Panc1 (cell line): ENCODE measurements around the gene SLC6A17. TPM values are rescaled to one million over a fixed set of nuclear protein-coding genes. Genes with fewer than 3 reads are reported as not detected.

ENCODE experiments used
- ATAC-seq: fragments of 200-7000 bp; cut with Tn5 transposase; 2 replicates; pipeline ENCODE4 v1.9.1; 2020; ENCODE audit warnings: mild to moderate bottlenecking, moderate library complexity
- BruUV-seq: library from RNA; stranded (reverse); fragments of 400-500 nt; replicated peaks from 2 replicates; lab custom pipeline; 2021; lab: Mats Ljungman, UMichigan
- CTCF ChIA-PET: fragments of 300-600 bp; sonication (Branson Sonifier 250); formaldehyde crosslinking; loops from one replicate; lab custom pipeline; 2022; ENCODE audit warnings: antibody characterized with exemption; lab: Charles Lee
- POLR2A ChIA-PET: fragments of 300-600 bp; sonication (Branson Sonifier 250); formaldehyde crosslinking; loops from one replicate; lab custom pipeline; 2022; ENCODE audit warnings: antibody characterized with exemption; lab: Charles Lee
- DNase-seq: peaks from one replicate; pipeline ENCODE4 v3.0.0-alpha.2; 2010; ENCODE audit warnings: low read depth, low spot score
- H3K27ac ChIP-seq: 2 replicates; pipeline ENCODE4 v1.5.1; 2011; ENCODE audit warnings: mild to moderate bottlenecking, low read length, inconsistent platforms
- H3K27me3 ChIP-seq: fragments of 200-500 bp; sonication (Bioruptor generic); 2 replicates; pipeline ENCODE4 v1.6.0; 2014; ENCODE audit warnings: low read length, inconsistent platforms; ENCODE audit not compliant: control insufficient read depth, insufficient read depth
- H3K36me3 ChIP-seq: fragments of 200-500 bp; sonication (Bioruptor generic); 2 replicates; pipeline ENCODE4 v1.5.1; 2014; ENCODE audit warnings: inconsistent platforms, mild to moderate bottlenecking, low read length, moderate library complexity; ENCODE audit not compliant: control insufficient read depth, insufficient read depth
- H3K4me1 ChIP-seq: 2 replicates; pipeline ENCODE4 v1.5.1; 2011; ENCODE audit warnings: inconsistent platforms, mild to moderate bottlenecking, low read length, moderate library complexity; ENCODE audit not compliant: control insufficient read depth, insufficient read depth
- H3K4me3 ChIP-seq, 2 experiments: 2 replicates each; pipeline ENCODE4 v1.5.1; 2011 to 2012; ENCODE audit warnings: low read depth in 2 of 2, low read length in 2 of 2, mild to moderate bottlenecking in 2 of 2, inconsistent platforms in 1 of 2, moderate library complexity in 1 of 2
- H3K9me3 ChIP-seq: fragments of 200-500 bp; sonication (Bioruptor generic); 2 replicates; pipeline ENCODE4 v1.5.1; 2014; ENCODE audit warnings: low read depth, mild to moderate bottlenecking, inconsistent platforms, low read length, moderate library complexity; ENCODE audit not compliant: control insufficient read depth, insufficient read depth
- CTCF ChIP-seq: fragments of 450-650 bp; IDR thresholded peaks from 2 replicates; pipeline ENCODE4 v1.5.1; 2017; ENCODE audit warnings: mild to moderate bottlenecking
- POLR2AphosphoS5 ChIP-seq: IDR thresholded peaks from 2 replicates; pipeline ENCODE4 v1.6.1; 2012; ENCODE audit warnings: mild to moderate bottlenecking, low read depth, low read length, moderate library complexity
- REST ChIP-seq, 2 experiments: IDR thresholded peaks; 2 replicates each; pipeline ENCODE4 v1.6.1; 2011 to 2012; ENCODE audit warnings: low read depth in 2 of 2, control low read depth in 1 of 2, low read length in 1 of 2, mild to moderate bottlenecking in 1 of 2, moderate library complexity in 1 of 2; ENCODE audit not compliant: insufficient read depth in 1 of 2
- SIN3A ChIP-seq: IDR thresholded peaks from 2 replicates; pipeline ENCODE4 v1.6.1; 2012; ENCODE audit warnings: low read depth, mild to moderate bottlenecking, low read length, moderate library complexity, borderline replicate concordance; ENCODE audit not compliant: insufficient read depth
- TCF7L2 ChIP-seq: IDR thresholded peaks from 2 replicates; pipeline ENCODE4 v1.6.1; 2011; ENCODE audit warnings: mild to moderate bottlenecking, low read depth, low read length, inconsistent platforms
- in situ Hi-C: cut with HindIII; loops from 2 replicates; pipeline ENCODE4 v1.10.0; 2016; ENCODE audit warnings: low sequenced_read_pairs, low pct_unique_long_range_greater_than_20kb
- intact Hi-C: fragments of 100-400 bp; cut with micrococcal nuclease; formaldehyde crosslinking; loops from one replicate; pipeline ENCODE4 v1.10.0; 2022; ENCODE audit not compliant: unreplicated experiment
- total RNA-seq: library from RNA; stranded (reverse); gene quantifications from one replicate; pipeline ENCODE4 v1.2.1, GENCODE V29; 2021; ENCODE audit not compliant: unreplicated experiment

Gene SLC6A17
- total RNA-seq, 1 experiment from 2014 or later = 5.7 TPM

- Histone ChIP-seq H3K27me3 (no peaks in the 10 kb centered on the region), H3K4me1 (peaks cover 5% of the 10 kb centered on the region), H3K9me3 (no peaks in the 10 kb centered on the region), H3K4me3 (no peak overlapping the region), H3K36me3 (no peaks in the 10 kb centered on the region), H3K27ac (no peak overlapping the region)
- intact Hi-C loops = no loop called here
- no TSS peak for BruUV-seq
- TF ChIP-seq REST (IDR thresholded peaks at IDR 0.05; ENCODE audit: insufficient read depth in 1 of 2, low read depth in 2 of 2, low read length in 1 of 2) = no peak
- no peak for TF ChIP-seq POLR2AphosphoS5
- TF ChIP-seq TCF7L2 = no peak
- no peak for TF ChIP-seq SIN3A
- no peak for DNase-seq
- POLR2A ChIA-PET = no interaction called here
- no peak for ATAC-seq
- in situ Hi-C loops = no loop called here
- CTCF ChIA-PET = interaction anchor here (0.7 kb wide), 1 partner anchor 21 kb away, joined by 3 read pairs; no protein-coding TSS in a partner anchor
These were observed 37.8 kb downstream of the SLC6A17 start for GRCh38 chr1:110188035-110188618.

- ChIA-PET POLR2A (no interaction called here), CTCF (no interaction called here)
- intact Hi-C loops = no loop called here
These were observed 38.9 kb downstream of the SLC6A17 start for GRCh38 chr1:110189181-110189580.

More at GRCh38 chr1:110189181-110189580, 38.9 kb downstream of the SLC6A17 start:
- Histone ChIP-seq H3K4me1 (peaks cover 5% of the 10 kb centered on the region), H3K9me3 (no peaks in the 10 kb centered on the region), H3K4me3 (no peak overlapping the region), H3K36me3 (no peaks in the 10 kb centered on the region), H3K27me3 (no peaks in the 10 kb centered on the region), H3K27ac (no peak overlapping the region)
- ATAC-seq (no peak), DNase-seq (no peak)
- no TSS peak for BruUV-seq
- no peak for TF ChIP-seq POLR2AphosphoS5
- TF ChIP-seq CTCF = no peak
- in situ Hi-C loops = no loop called here
